ENCODE results near the gene AMZ2. TPM values are rescaled to one million over a fixed set of nuclear protein-coding genes. Genes with fewer than 3 reads are reported as not detected.
A peak's percentile ranks its signal among the peaks of the same experiment; 100 is the strongest.

The AMZ2 gene
- total and polyA plus RNA-seq, 7 experiments from 2014 or later: 47.6 to 103 (median 79.5) TPM

GRCh38 chr17:68288804-68289203, 41.0 kb downstream of the AMZ2 start:
- H3K27ac ChIP-seq (ENCODE audit: low read depth, low read length): no peak overlapping the region

GRCh38 chr17:68289473-68289872, 41.6 kb downstream of the AMZ2 start:
- ChIA-PET CTCF (interaction anchor here (0.5 to 2.6 kb wide), 6 partner anchors 24 to 220 kb away, joined by 3 to 10 read pairs (median 4); no protein-coding TSS in a partner anchor), POLR2A (interaction anchor here (0.5 to 6.7 kb wide), 19 partner anchors 8 to 169 kb away, joined by 3 to 84 read pairs (median 12); partner anchors contain the start of genes AMZ2 and WIPI1)
- no peak for DNase-seq
- ATAC-seq: no peak
- peak overlapping the region; percentile 95 for H3K27ac ChIP-seq (ENCODE audit: low read depth, low read length)
- H3K27me3 ChIP-seq (ENCODE audit: control insufficient read depth in 2 of 2, insufficient read depth in 2 of 2, low read length in 2 of 2): no peaks in the 10 kb centered on the region
- H3K27me3 Mint-ChIP-seq: peaks cover 0 to 5% (median 0%) of the 10 kb centered on the region in 5 donors
- peak overlapping the region; percentile 88 to 100 (median 97) for H3K4me3 Mint-ChIP-seq
- no peaks in the 10 kb centered on the region for H3K36me3 ChIP-seq (ENCODE audit: control insufficient read depth in 2 of 3, insufficient read depth in 3 of 3, low read length in 3 of 3)
- no peaks in the 10 kb centered on the region for H3K9me3 ChIP-seq (ENCODE audit: control insufficient read depth in 2 of 3, low read length in 3 of 3)
- H3K27ac Mint-ChIP-seq: peak overlapping the region in 8 of 9 donors; percentile 92 to 100 (median 98)
- H3K4me1 Mint-ChIP-seq: peaks cover 28 to 74% (median 57%) of the 10 kb centered on the region in 7 donors
- H3K4me1 ChIP-seq (ENCODE audit: control insufficient read depth in 2 of 2, insufficient read depth in 2 of 2, low read length in 2 of 2): peaks cover 31 to 32% of the 10 kb centered on the region in 2 donors
- peaks cover 0 to 3% (median 0%) of the 10 kb centered on the region in 11 donors for H3K9me3 Mint-ChIP-seq
- peak overlapping the region; percentile 92 for H3K4me3 ChIP-seq (ENCODE audit: low read length)
- H3K36me3 Mint-ChIP-seq: peaks cover 0 to 11% (median 0%) of the 10 kb centered on the region in 5 donors
- intact Hi-C loops (cut with micrococcal nuclease): no loop called here

More at GRCh38 chr17:68288804-68289203, 41.0 kb downstream of the AMZ2 start:
- Histone ChIP-seq H3K4me3 (ENCODE audit: low read length) (no peak overlapping the region), H3K27me3 (ENCODE audit: control insufficient read depth in 2 of 2, insufficient read depth in 2 of 2, low read length in 2 of 2) (no peaks in the 10 kb centered on the region), H3K4me1 (ENCODE audit: control insufficient read depth in 2 of 2, insufficient read depth in 2 of 2, low read length in 2 of 2) (peaks cover 26 to 31% of the 10 kb centered on the region in 2 donors), H3K36me3 (ENCODE audit: control insufficient read depth in 2 of 3, insufficient read depth in 3 of 3, low read length in 3 of 3) (no peaks in the 10 kb centered on the region), H3K9me3 (ENCODE audit: control insufficient read depth in 2 of 3, low read length in 3 of 3) (no peaks in the 10 kb centered on the region)
- H3K4me3 Mint-ChIP-seq: peak overlapping the region; percentile 23 to 100 (median 93)
- H3K27ac Mint-ChIP-seq: peak overlapping the region; percentile 29 to 99 (median 92)
- POLR2A ChIA-PET: interaction anchor here (0.6 to 6.7 kb wide), 12 partner anchors 8 to 149 kb away, joined by 3 to 84 read pairs (median 3); partner anchors contain the start of gene AMZ2
- peaks cover 0 to 11% (median 0%) of the 10 kb centered on the region in 5 donors for H3K36me3 Mint-ChIP-seq
- ATAC-seq: no peak
- peaks cover 0 to 3% (median 0%) of the 10 kb centered on the region in 11 donors for H3K9me3 Mint-ChIP-seq
- peaks cover 28 to 67% (median 50%) of the 10 kb centered on the region in 7 donors for H3K4me1 Mint-ChIP-seq
- H3K27me3 Mint-ChIP-seq: peaks cover 0 to under 1% (median 0%) of the 10 kb centered on the region in 5 donors
- DNase-seq: peak in 4 of 9 donors; percentile 14 to 23 (median 16)
- intact Hi-C loops (cut with micrococcal nuclease): no loop called here
- CTCF ChIA-PET: interaction anchor here (0.9 to 2.6 kb wide), 6 partner anchors 10 to 173 kb away, joined by 3 to 10 read pairs (median 4); no protein-coding TSS in a partner anchor

GRCh38 chr17:68289936-68290267, 42.1 kb downstream of the AMZ2 start:
- intact Hi-C loops (cut with micrococcal nuclease): loop anchor here (2.0 to 5.0 kb wide), 3 partner anchors 51 to 463 kb away; partner anchors contain the start of gene BPTF (in 1 of the 2)
- Histone ChIP-seq H3K4me1 (ENCODE audit: control insufficient read depth in 2 of 2, insufficient read depth in 2 of 2, low read length in 2 of 2) (peaks cover 35 to 36% of the 10 kb centered on the region in 2 donors), H3K27me3 (ENCODE audit: control insufficient read depth in 2 of 2, insufficient read depth in 2 of 2, low read length in 2 of 2) (no peaks in the 10 kb centered on the region), H3K9me3 (ENCODE audit: control insufficient read depth in 2 of 3, low read length in 3 of 3) (no peaks in the 10 kb centered on the region), H3K36me3 (ENCODE audit: control insufficient read depth in 2 of 3, insufficient read depth in 3 of 3, low read length in 3 of 3) (no peaks in the 10 kb centered on the region), H3K27ac (ENCODE audit: low read depth, low read length) (peak overlapping the region; percentile 95), H3K4me3 (ENCODE audit: low read length) (peak overlapping the region; percentile 92)
- Mint-ChIP-seq H3K27ac (peak overlapping the region; percentile 92 to 100 (median 98)), H3K27me3 (peaks cover 0 to 9% (median 0%) of the 10 kb centered on the region in 5 donors), H3K9me3 (peaks cover 0 to 3% (median 0%) of the 10 kb centered on the region in 11 donors), H3K4me3 (peak overlapping the region; percentile 88 to 100 (median 97)), H3K4me1 (peaks cover 32 to 76% (median 58%) of the 10 kb centered on the region in 7 donors), H3K36me3 (peaks cover 0 to 12% (median 0%) of the 10 kb centered on the region in 5 donors)
- ATAC-seq: no peak
- no peak for DNase-seq
- CTCF ChIA-PET: interaction anchor here (0.5 to 2.6 kb wide), 4 partner anchors 25 to 221 kb away, joined by 3 to 10 read pairs (median 4); no protein-coding TSS in a partner anchor
- POLR2A ChIA-PET: interaction anchor here (0.6 to 6.7 kb wide), 21 partner anchors 9 to 169 kb away, joined by 3 to 84 read pairs (median 8); partner anchors contain the start of genes AMZ2 and WIPI1

DNA sequence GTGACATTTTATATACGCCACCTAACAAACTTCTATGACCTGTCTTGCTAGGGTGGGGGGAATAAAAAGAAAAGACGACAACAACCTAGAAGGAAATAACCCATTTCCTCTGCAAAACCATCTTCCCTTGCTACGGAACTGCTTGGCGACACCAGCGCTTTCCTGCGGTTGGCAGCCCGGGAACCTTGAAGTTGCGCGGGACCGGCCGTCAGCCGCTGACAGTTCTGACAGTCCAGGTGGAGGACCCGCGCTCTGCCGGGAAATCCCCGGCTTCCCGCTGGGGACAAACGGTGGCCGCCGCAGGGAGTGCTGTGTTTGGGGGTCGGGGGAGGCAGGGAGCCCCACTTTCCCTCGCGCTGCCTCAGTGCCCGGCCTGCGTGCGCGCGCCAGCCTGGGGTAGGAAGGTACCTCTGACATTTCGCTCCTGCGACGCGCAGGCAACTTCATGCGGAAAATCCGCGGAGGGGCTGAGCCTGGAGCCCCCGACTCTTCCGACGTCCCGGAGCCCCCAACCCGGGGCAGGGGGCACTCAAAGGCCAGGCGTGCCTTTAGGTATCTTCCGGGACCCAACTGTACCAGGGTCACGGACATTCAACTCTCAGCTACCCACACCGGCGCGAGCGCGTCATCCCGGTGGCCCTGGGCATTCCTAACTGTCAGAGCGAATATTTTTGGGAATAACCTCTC, 42.6 kb downstream of the AMZ2 start:
- Histone ChIP-seq H3K36me3 (ENCODE audit: control insufficient read depth in 2 of 3, insufficient read depth in 3 of 3, low read length in 3 of 3) (no peaks in the 10 kb centered on the region), H3K4me1 (ENCODE audit: control insufficient read depth in 2 of 2, insufficient read depth in 2 of 2, low read length in 2 of 2) (peaks cover 40 to 41% of the 10 kb centered on the region in 2 donors), H3K4me3 (ENCODE audit: low read length) (peak overlapping the region; percentile 92), H3K27me3 (ENCODE audit: control insufficient read depth in 2 of 2, insufficient read depth in 2 of 2, low read length in 2 of 2) (no peaks in the 10 kb centered on the region), H3K27ac (ENCODE audit: low read depth, low read length) (peak overlapping the region; percentile 95), H3K9me3 (ENCODE audit: control insufficient read depth in 2 of 3, low read length in 3 of 3) (no peaks in the 10 kb centered on the region)
- peaks cover 0 to 14% (median 0%) of the 10 kb centered on the region in 5 donors for H3K36me3 Mint-ChIP-seq
- ATAC-seq: peak; percentile 4
- peaks cover 0 to 11% (median 0%) of the 10 kb centered on the region in 5 donors for H3K27me3 Mint-ChIP-seq
- CTCF ChIA-PET: interaction anchor here (1.7 to 2.6 kb wide), 2 partner anchors 28 to 142 kb away, joined by 6 to 10 read pairs; no protein-coding TSS in a partner anchor
- POLR2A ChIA-PET: interaction anchor here (0.6 to 6.7 kb wide), 35 partner anchors 9 to 172 kb away, joined by 3 to 84 read pairs (median 8); partner anchors contain the start of genes AMZ2 and WIPI1
- peak; percentile 38 to 75 (median 72) for DNase-seq
- intact Hi-C loops (cut with micrococcal nuclease): loop anchor here (2.0 to 5.0 kb wide), 3 partner anchors 52 to 463 kb away; partner anchors contain the start of gene BPTF (in 1 of the 2)
- H3K4me3 Mint-ChIP-seq: peak overlapping the region; percentile 88 to 100 (median 97)
- H3K27ac Mint-ChIP-seq: peak overlapping the region; percentile 92 to 100 (median 98)
- peaks cover 34 to 78% (median 60%) of the 10 kb centered on the region in 7 donors for H3K4me1 Mint-ChIP-seq
- H3K9me3 Mint-ChIP-seq: peaks cover 0 to 3% (median 0%) of the 10 kb centered on the region in 11 donors

- intact Hi-C loops (cut with micrococcal nuclease): loop anchor here (1.0 to 5.0 kb wide), 11 partner anchors 43 to 464 kb away; partner anchors contain the start of genes AMZ2 (in 1 of the 2), BPTF (in 1 of the 2), KPNA2 (in 1 of the 2) and PRKAR1A (in 1 of the 2)
Measured at GRCh38 chr17:68290955-68291835, 43.4 kb downstream of the AMZ2 start, which contains the start of the genes ARSG and SLC16A6. ARSG (plus strand) TSS chr17:68291495; CDS start chr17:68307494, 15,999 bp downstream. SLC16A6 (minus strand) TSS chr17:68291127; CDS start chr17:68278320, 12,807 bp downstream.

More at GRCh38 chr17:68290955-68291835, 43.4 kb downstream of the AMZ2 start, which contains the start of the genes ARSG and SLC16A6:
- peak; percentile 73 for ATAC-seq
- DNase-seq: peak; percentile 79 to 92 (median 89)
- Histone ChIP-seq H3K4me1 (ENCODE audit: control insufficient read depth in 2 of 2, insufficient read depth in 2 of 2, low read length in 2 of 2) (peaks cover 46% of the 10 kb centered on the region in 2 donors), H3K4me3 (ENCODE audit: low read length) (peak within 1 kb of the TSS; percentile 92), H3K27ac (ENCODE audit: low read depth, low read length) (peak within 1 kb of the TSS; percentile 95), H3K9me3 (ENCODE audit: control insufficient read depth in 2 of 3, low read length in 3 of 3) (no peaks in the 10 kb centered on the region), H3K27me3 (ENCODE audit: control insufficient read depth in 2 of 2, insufficient read depth in 2 of 2, low read length in 2 of 2) (no peaks in the 10 kb centered on the region), H3K36me3 (ENCODE audit: control insufficient read depth in 2 of 3, insufficient read depth in 3 of 3, low read length in 3 of 3) (no peaks in the 10 kb centered on the region)
- Mint-ChIP-seq H3K9me3 (peaks cover 0 to 3% (median 0%) of the 10 kb centered on the region in 11 donors), H3K4me1 (peaks cover 37 to 79% (median 64%) of the 10 kb centered on the region in 7 donors), H3K4me3 (peak within 1 kb of the TSS; percentile 89 to 100 (median 97)), H3K36me3 (peaks cover 0 to 15% (median 0%) of the 10 kb centered on the region in 5 donors), H3K27me3 (peaks cover 0 to 13% (median 0%) of the 10 kb centered on the region in 5 donors), H3K27ac (peak within 1 kb of the TSS; percentile 92 to 100 (median 98))
- ChIA-PET POLR2A (interaction anchor here (0.6 to 6.7 kb wide), 47 partner anchors 10 to 849 kb away, joined by 3 to 84 read pairs (median 6); partner anchors contain the start of genes AMZ2, PRKAR1A and WIPI1), CTCF (interaction anchor here (0.9 to 2.6 kb wide), 7 partner anchors 27 to 145 kb away, joined by 3 to 10 read pairs (median 6); no protein-coding TSS in a partner anchor)
